ENCODE data around the gene GALNT4. TPM values are rescaled to one million over a fixed set of nuclear protein-coding genes. Genes with fewer than 3 reads are reported as not detected.

GALNT4 gene
- total and polyA plus RNA-seq, 9 donors: 2.7 to 4.9 (median 3.5) TPM

DNA sequence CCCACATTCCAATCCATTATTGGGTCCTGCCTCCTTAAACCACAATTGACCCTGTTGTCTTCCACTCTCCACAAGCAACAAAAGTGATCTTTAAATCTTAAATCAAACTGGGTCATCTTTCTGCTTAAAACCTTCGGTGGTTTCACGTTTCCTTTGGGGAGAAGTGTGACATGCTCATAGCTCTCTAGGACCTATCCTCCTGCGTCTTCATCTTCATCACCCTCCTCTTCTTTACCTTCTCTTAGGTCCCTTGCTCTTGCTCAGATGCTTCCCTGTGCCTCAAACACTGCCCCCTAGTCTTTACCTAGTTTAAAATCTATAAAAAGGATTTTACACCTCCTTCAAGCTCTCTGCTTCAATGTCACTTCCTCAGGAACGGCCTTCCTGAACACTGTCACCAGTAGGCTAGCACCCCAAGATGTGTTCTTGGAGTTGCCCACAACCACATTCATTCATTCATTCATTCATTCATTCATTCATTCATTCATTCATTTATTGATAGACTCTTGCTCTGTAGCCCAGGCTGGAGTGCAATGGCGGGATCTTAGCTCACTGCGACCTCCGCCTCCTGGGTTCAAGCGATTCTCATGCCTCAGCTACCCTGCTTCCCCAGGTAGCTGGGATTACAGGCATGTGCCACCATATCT lies 46.8 kb downstream of the GALNT4 start:
- no peaks in the 10 kb centered on the region for H3K9me3 ChIP-seq (replicated peaks; ENCODE audit: control insufficient read depth, low read depth, low read length)
- DNase-seq: no peak
- no peaks in the 10 kb centered on the region for H3K27me3 ChIP-seq (ENCODE audit: control insufficient read depth, insufficient read depth, low read length)
- WGBS (ENCODE audit: insufficient coverage): 94% methylated on average over 8 of the region's 8 CpGs
- H3K36me3 ChIP-seq (ENCODE audit: control insufficient read depth, insufficient read depth, low read length): no peaks in the 10 kb centered on the region
- H3K4me3 ChIP-seq (ENCODE audit: low read length): no peak overlapping the region
- no peaks in the 10 kb centered on the region for H3K4me1 ChIP-seq (ENCODE audit: control insufficient read depth, insufficient read depth, low read length)
- H3K27ac ChIP-seq (ENCODE audit: low read length): no peak overlapping the region

DNA sequence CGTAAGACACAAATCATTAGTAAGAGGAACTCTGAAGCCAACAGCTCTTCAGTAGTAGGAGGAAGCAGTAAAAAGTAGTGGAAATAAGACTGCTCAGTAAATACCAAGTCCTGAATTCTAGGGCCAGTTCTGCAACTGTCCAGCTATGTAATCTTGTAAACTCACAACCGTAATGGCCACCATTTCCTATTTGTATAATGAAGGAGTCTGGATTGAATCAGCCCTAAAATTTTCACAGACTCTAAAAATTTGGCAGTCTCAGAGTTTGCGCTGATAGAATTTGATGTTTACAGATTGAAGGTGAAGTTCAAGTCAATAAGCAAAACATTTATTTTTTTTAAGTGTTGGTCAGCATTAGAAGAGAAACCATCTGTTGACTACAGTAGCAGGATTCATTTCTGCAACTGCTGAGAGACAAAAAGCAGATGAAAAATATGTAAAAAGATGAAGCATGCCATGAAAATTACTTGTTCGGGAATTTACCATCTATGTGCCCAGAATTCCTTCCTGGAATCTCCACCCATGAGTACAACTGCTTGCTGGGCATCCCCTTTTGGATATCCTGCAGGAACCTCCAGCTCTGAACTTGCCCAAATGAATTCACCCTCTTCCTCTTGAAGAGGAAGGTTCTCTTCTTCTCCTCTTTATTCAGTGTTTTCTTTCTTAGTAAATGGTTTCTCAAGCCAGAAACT lies 47.5 kb downstream of the GALNT4 start:
- H3K4me1 ChIP-seq (ENCODE audit: control insufficient read depth, insufficient read depth, low read length): no peaks in the 10 kb centered on the region
- H3K27ac ChIP-seq (ENCODE audit: low read length): no peak overlapping the region
- H3K4me3 ChIP-seq (ENCODE audit: low read length): no peak overlapping the region
- no peaks in the 10 kb centered on the region for H3K27me3 ChIP-seq (ENCODE audit: control insufficient read depth, insufficient read depth, low read length)
- 67% methylated on average over 1 of the region's 4 CpGs for WGBS (ENCODE audit: insufficient coverage)
- DNase-seq: no peak
- no peaks in the 10 kb centered on the region for H3K9me3 ChIP-seq (replicated peaks; ENCODE audit: control insufficient read depth, low read depth, low read length)
- H3K36me3 ChIP-seq (ENCODE audit: control insufficient read depth, insufficient read depth, low read length): no peaks in the 10 kb centered on the region

DNA sequence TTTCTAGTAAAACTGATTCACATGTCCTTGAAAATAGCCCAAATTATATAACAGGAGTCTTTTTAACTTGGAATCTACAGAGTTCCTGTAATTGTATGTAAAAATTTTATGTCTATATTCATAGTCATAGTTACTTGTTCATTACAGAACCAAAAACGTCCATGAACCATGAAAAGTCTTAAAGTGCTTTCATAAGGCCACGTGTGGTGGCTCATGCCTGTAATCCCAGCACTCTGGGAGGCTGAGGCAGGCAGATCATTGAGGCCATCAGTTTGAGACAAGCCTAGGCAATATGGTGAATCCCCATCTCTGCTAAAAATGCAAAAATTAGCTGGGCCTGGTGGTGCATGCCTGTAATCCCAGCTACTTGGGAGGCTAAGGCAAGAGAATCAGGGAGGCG lies 48.4 kb downstream of the GALNT4 start:
- DNase-seq: no peak
- H3K27ac ChIP-seq (ENCODE audit: low read length): no peak overlapping the region
- H3K4me3 ChIP-seq (ENCODE audit: low read length): no peak overlapping the region
- H3K9me3 ChIP-seq (replicated peaks; ENCODE audit: control insufficient read depth, low read depth, low read length): no peaks in the 10 kb centered on the region
- H3K36me3 ChIP-seq (ENCODE audit: control insufficient read depth, insufficient read depth, low read length): no peaks in the 10 kb centered on the region
- 92% methylated on average over 2 of the region's 3 CpGs for WGBS (ENCODE audit: insufficient coverage)
- H3K4me1 ChIP-seq (ENCODE audit: control insufficient read depth, insufficient read depth, low read length): no peaks in the 10 kb centered on the region
- H3K27me3 ChIP-seq (ENCODE audit: control insufficient read depth, insufficient read depth, low read length): no peaks in the 10 kb centered on the region

DNA sequence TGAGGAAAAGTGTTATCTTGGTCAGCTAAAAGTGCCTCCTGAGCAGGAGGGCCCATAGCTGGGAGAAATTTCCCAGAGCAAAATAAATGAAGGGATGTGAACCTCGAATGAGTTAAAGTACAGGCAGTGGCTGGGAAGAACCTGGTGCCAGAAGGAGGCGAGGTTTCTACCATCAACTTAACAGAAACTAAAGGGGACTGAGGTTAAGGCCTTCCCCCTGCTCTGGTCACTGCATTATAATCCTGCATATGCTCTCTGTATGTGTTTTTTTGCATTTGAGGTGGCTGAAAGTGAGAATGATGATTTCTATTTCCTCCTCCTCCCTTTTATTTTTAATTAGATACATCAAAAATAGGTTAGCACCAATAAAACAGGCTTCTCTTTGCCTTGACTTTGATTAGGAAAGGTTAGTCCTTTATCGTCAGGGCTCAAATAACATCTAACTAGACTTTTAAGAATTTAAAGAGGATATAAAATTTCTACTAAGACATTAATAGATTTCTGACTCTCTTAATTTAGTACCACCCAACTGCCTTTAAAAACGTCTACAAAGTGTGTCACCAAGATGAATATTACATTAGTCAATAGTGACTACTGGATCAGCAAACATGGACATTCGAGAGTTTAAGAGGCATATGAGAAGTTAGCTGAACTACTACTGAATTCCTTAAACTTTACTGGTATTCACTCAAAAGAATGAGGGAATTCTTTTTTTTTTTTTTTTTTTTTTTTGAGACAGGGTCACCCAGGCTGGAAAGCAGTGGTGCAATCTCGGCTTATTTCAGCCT lies 49.2 kb downstream of the GALNT4 start:
- H3K27me3 ChIP-seq (ENCODE audit: control insufficient read depth, insufficient read depth, low read length): no peaks in the 10 kb centered on the region
- H3K27ac ChIP-seq (ENCODE audit: low read length): no peak overlapping the region
- DNase-seq: no peak
- H3K36me3 ChIP-seq (ENCODE audit: control insufficient read depth, insufficient read depth, low read length): no peaks in the 10 kb centered on the region
- H3K4me3 ChIP-seq (ENCODE audit: low read length): no peak overlapping the region
- H3K9me3 ChIP-seq (replicated peaks; ENCODE audit: control insufficient read depth, low read depth, low read length): no peaks in the 10 kb centered on the region
- H3K4me1 ChIP-seq (ENCODE audit: control insufficient read depth, insufficient read depth, low read length): no peaks in the 10 kb centered on the region
- WGBS (ENCODE audit: insufficient coverage): 86% methylated on average over 1 of the region's 6 CpGs

DNA sequence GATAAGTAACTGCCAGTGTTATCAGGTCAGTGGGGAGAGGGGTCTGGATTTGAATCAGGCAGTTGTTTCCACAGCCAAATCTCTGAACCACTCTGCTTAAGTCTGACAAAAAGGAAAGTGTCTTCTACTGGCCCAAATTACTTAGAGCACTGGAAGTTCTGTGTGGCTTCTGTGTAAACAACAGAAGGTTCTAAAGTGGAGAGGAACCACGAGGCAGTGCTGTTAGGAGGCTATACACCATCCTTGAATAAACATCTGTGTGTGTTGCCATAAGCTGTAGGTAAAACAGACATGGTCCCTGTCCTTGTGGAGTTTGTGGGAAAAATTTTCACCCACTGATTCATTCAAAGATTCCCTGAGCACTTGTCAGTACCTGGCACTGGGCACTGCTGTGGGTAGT lies 50.0 kb downstream of the GALNT4 start:
- DNase-seq: no peak
- no peaks in the 10 kb centered on the region for H3K36me3 ChIP-seq (ENCODE audit: control insufficient read depth, insufficient read depth, low read length)
- H3K4me1 ChIP-seq (ENCODE audit: control insufficient read depth, insufficient read depth, low read length): no peaks in the 10 kb centered on the region
- no peaks in the 10 kb centered on the region for H3K9me3 ChIP-seq (replicated peaks; ENCODE audit: control insufficient read depth, low read depth, low read length)
- H3K4me3 ChIP-seq (ENCODE audit: low read length): no peak overlapping the region
- no peak overlapping the region for H3K27ac ChIP-seq (ENCODE audit: low read length)
- WGBS (ENCODE audit: insufficient coverage): no CpG with 5 or more reads among the region's 1 CpG
- H3K27me3 ChIP-seq (ENCODE audit: control insufficient read depth, insufficient read depth, low read length): no peaks in the 10 kb centered on the region

Other genes with a start within 250 kb of the GALNT4 start
- gene DUSP6, start 172.3 kb downstream of the GALNT4 start, total RNA-seq: 66.1 TPM
- 10 to 100 TPM; 50.4 to 89.2 (median 70.9) TPM for gene DUSP6, start 172.3 kb downstream of the GALNT4 start, polyA plus RNA-seq (ENCODE audit: insufficient read depth in 1 of 8, insufficient read length in 8 of 8, low replicate concordance in 1 of 8)
- 15.9 TPM for gene POC1B, start 1.3 kb upstream of the GALNT4 start, total RNA-seq
- 10 to 100 TPM in 3 of 8 donors, 1 to 10 TPM in 5; 6.4 to 10.5 (median 9.8) TPM for gene POC1B, start 1.3 kb upstream of the GALNT4 start, polyA plus RNA-seq (ENCODE audit: insufficient read depth in 1 of 8, insufficient read length in 8 of 8, low replicate concordance in 1 of 8)
- 112 TPM for gene ATP2B1, start 184.0 kb upstream of the GALNT4 start, total RNA-seq
- gene ATP2B1, start 184.0 kb upstream of the GALNT4 start, polyA plus RNA-seq (ENCODE audit: insufficient read depth in 1 of 8, insufficient read length in 8 of 8, low replicate concordance in 1 of 8): 100 to 1,000 TPM in 1 of 8 donors, 10 to 100 TPM in 7; 59.3 to 102 (median 84.3) TPM